ENCODE data around the gene EIF2B2. TPM values are rescaled to one million over a fixed set of nuclear protein-coding genes. Genes with fewer than 3 reads are reported as not detected.

Gene EIF2B2
- total and polyA plus RNA-seq, 9 of the 15 experiments (the other 6 are each of a cell fraction or from before 2014, with no cell fraction given), result 10.6 to 94.1 (median 38.9) TPM

DNA sequence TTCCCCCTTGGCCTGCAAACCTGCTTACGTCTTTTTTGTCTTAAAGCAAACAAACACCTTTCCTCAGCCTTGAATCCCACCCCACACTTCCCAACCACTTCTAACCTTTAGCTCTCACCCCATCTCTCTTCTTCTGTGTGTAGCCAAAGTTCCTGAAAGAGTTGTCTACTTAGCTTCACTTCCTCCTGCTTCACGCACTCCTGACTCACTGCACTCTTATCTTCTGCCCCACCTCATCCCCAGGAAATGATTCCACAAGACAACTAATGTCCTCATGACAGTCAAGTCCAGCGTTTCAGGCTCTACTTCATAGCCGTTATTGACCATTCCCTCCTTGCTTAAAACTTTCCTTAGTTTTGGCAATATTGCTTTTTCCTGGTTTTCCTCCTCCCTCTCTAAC lies 22.4 kb downstream of the EIF2B2 start (continued):
- TF ChIP-seq ZKSCAN8 (CRISPR knock-in tag; IDR thresholded peaks at IDR 0.05), result no peak
- TF ChIP-seq ZNF57 (CRISPR knock-in tag; IDR thresholded peaks at IDR 0.05), result no peak
- TF ChIP-seq, protein P1, sequence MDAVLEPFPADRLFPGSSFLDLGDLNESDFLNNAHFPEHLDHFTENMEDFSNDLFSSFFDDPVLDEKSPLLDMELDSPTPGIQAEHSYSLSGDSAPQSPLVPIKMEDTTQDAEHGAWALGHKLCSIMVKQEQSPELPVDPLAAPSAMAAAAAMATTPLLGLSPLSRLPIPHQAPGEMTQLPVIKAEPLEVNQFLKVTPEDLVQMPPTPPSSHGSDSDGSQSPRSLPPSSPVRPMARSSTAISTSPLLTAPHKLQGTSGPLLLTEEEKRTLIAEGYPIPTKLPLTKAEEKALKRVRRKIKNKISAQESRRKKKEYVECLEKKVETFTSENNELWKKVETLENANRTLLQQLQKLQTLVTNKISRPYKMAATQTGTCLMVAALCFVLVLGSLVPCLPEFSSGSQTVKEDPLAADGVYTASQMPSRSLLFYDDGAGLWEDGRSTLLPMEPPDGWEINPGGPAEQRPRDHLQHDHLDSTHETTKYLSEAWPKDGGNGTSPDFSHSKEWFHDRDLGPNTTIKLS (IDR thresholded peaks at IDR 0.05; ENCODE audit: borderline replicate concordance, low read depth), result no peak
- TF ChIP-seq TEAD4 (IDR thresholded peaks at IDR 0.05; ENCODE audit: low read length), result peak; percentile 21; the same call in 1 of the 2 replicates
- no peak for TF ChIP-seq TEAD4 (CRISPR knock-in tag; IDR thresholded peaks at IDR 0.05; ENCODE audit: borderline replicate concordance)
- TF ChIP-seq HMG20B (CRISPR knock-in tag; IDR thresholded peaks at IDR 0.05), result no peak
- TF ChIP-seq RCOR1 (IDR thresholded peaks at IDR 0.05; ENCODE audit: borderline replicate concordance in 1 of 2, low read depth in 2 of 2, low read length in 2 of 2), result 0 out of 4 replicates have a peak, but pooled peaks of 1 of the 2 experiments have one; percentile 15
- TF ChIP-seq KAT8 (IDR thresholded peaks at IDR 0.05; ENCODE audit: low read depth), result no peak
- no peak for TF ChIP-seq HIVEP1 (CRISPR knock-in tag; IDR thresholded peaks at IDR 0.05)
- TF ChIP-seq ZZZ3 (IDR thresholded peaks at IDR 0.05), result no peak
- TF ChIP-seq, protein P2, sequence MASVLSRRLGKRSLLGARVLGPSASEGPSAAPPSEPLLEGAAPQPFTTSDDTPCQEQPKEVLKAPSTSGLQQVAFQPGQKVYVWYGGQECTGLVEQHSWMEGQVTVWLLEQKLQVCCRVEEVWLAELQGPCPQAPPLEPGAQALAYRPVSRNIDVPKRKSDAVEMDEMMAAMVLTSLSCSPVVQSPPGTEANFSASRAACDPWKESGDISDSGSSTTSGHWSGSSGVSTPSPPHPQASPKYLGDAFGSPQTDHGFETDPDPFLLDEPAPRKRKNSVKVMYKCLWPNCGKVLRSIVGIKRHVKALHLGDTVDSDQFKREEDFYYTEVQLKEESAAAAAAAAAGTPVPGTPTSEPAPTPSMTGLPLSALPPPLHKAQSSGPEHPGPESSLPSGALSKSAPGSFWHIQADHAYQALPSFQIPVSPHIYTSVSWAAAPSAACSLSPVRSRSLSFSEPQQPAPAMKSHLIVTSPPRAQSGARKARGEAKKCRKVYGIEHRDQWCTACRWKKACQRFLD (CRISPR knock-in tag; IDR thresholded peaks at IDR 0.05), result no peak
- TF ChIP-seq, protein P3, sequence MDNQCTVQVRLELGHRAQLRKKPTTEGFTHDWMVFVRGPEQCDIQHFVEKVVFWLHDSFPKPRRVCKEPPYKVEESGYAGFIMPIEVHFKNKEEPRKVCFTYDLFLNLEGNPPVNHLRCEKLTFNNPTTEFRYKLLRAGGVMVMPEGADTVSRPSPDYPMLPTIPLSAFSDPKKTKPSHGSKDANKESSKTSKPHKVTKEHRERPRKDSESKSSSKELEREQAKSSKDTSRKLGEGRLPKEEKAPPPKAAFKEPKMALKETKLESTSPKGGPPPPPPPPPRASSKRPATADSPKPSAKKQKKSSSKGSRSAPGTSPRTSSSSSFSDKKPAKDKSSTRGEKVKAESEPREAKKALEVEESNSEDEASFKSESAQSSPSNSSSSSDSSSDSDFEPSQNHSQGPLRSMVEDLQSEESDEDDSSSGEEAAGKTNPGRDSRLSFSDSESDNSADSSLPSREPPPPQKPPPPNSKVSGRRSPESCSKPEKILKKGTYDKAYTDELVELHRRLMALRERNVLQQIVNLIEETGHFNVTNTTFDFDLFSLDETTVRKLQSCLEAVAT (IDR thresholded peaks at IDR 0.05), result no peak
- TF ChIP-seq, protein P4, sequence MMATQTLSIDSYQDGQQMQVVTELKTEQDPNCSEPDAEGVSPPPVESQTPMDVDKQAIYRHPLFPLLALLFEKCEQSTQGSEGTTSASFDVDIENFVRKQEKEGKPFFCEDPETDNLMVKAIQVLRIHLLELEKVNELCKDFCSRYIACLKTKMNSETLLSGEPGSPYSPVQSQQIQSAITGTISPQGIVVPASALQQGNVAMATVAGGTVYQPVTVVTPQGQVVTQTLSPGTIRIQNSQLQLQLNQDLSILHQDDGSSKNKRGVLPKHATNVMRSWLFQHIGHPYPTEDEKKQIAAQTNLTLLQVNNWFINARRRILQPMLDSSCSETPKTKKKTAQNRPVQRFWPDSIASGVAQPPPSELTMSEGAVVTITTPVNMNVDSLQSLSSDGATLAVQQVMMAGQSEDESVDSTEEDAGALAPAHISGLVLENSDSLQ (IDR thresholded peaks at IDR 0.05), result peak; percentile 70
- peak; percentile 66 for TF ChIP-seq CREM (IDR thresholded peaks at IDR 0.05; ENCODE audit: low read depth)
- TF ChIP-seq MYC (IDR thresholded peaks at IDR 0.05; ENCODE audit: low read depth, low read length), result no peak
- TF ChIP-seq MYC (CRISPR knock-in tag; IDR thresholded peaks at IDR 0.05; ENCODE audit: borderline replicate concordance, low read depth), result no peak
- TF ChIP-seq, protein P5, sequence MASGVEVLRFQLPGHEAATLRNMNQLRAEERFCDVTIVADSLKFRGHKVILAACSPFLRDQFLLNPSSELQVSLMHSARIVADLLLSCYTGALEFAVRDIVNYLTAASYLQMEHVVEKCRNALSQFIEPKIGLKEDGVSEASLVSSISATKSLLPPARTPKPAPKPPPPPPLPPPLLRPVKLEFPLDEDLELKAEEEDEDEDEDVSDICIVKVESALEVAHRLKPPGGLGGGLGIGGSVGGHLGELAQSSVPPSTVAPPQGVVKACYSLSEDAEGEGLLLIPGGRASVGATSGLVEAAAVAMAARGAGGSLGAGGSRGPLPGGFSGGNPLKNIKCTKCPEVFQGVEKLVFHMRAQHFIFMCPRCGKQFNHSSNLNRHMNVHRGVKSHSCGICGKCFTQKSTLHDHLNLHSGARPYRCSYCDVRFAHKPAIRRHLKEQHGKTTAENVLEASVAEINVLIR (CRISPR knock-in tag; IDR thresholded peaks at IDR 0.05), result no peak
- peak; percentile 56; the same call in 1 of the 2 replicates for TF ChIP-seq NFRKB (IDR thresholded peaks at IDR 0.05; ENCODE audit: low read depth)
- TF ChIP-seq POU5F1 (IDR thresholded peaks at IDR 0.05; ENCODE audit: borderline replicate concordance, low read depth, low read length, partially characterized antibody), result no peak
- no peak for TF ChIP-seq SETDB1 (IDR thresholded peaks at IDR 0.05; ENCODE audit: low read length)
